Measurements from ENCODE around the gene ANAPC13.

The ANAPC13 gene

GRCh38 chr3:134481166-134481565, 4.6 kb downstream of the ANAPC13 start:
- DNase-seq, result no peak

- DNase-seq, result no peak
These were observed 5.2 kb downstream of the ANAPC13 start for GRCh38 chr3:134480546-134480945.

GRCh38 chr3:134477938-134478337, 7.8 kb downstream of the ANAPC13 start:
- DNase-seq, result no peak

GRCh38 chr3:134477002-134477401, 8.8 kb downstream of the ANAPC13 start:
- no peak for DNase-seq

GRCh38 chr3:134476306-134476705, 9.5 kb downstream of the ANAPC13 start:
- no peak for DNase-seq

GRCh38 chr3:134474956-134475355, 10.8 kb downstream of the ANAPC13 start:
- DNase-seq, result no peak

- peak; percentile 62 for DNase-seq
These were observed 11.8 kb downstream of the ANAPC13 start for GRCh38 chr3:134473868-134474546.

GRCh38 chr3:134472831-134473230, 13.0 kb downstream of the ANAPC13 start:
- no peak for DNase-seq

- DNase-seq, result no peak
These were observed 14.1 kb downstream of the ANAPC13 start for GRCh38 chr3:134471521-134472193.

- DNase-seq, result no peak
These were observed 17.3 kb downstream of the ANAPC13 start for GRCh38 chr3:134468519-134468918.

- DNase-seq, result no peak
These were observed 19.5 kb downstream of the ANAPC13 start for GRCh38 chr3:134466331-134466730.

- no peak for DNase-seq
These were observed 21.0 kb downstream of the ANAPC13 start for GRCh38 chr3:134464689-134465365.

- DNase-seq, result no peak
These were observed 21.6 kb downstream of the ANAPC13 start for GRCh38 chr3:134464064-134464688.

GRCh38 chr3:134463676-134464063, 22.1 kb downstream of the ANAPC13 start:
- DNase-seq, result no peak

GRCh38 chr3:134462331-134462941, 23.3 kb downstream of the ANAPC13 start:
- no peak for DNase-seq

- no peak for DNase-seq
These were observed 24.8 kb downstream of the ANAPC13 start for GRCh38 chr3:134460965-134461364.

GRCh38 chr3:134459562-134459961, 26.2 kb downstream of the ANAPC13 start:
- DNase-seq, result no peak

GRCh38 chr3:134458406-134458945, 27.3 kb downstream of the ANAPC13 start:
- DNase-seq, result no peak

- no peak for DNase-seq
These were observed 28.3 kb downstream of the ANAPC13 start for GRCh38 chr3:134457376-134458074.

- no peak for DNase-seq
These were observed 32.2 kb downstream of the ANAPC13 start for GRCh38 chr3:134453631-134454030.

GRCh38 chr3:134449951-134450350, 35.8 kb downstream of the ANAPC13 start:
- DNase-seq, result no peak

GRCh38 chr3:134449277-134449676, 36.5 kb downstream of the ANAPC13 start:
- no peak for DNase-seq
